Testis (tissue), 3 donors: ENCODE data around the gene YIPF1. TPM values are rescaled to one million over a fixed set of nuclear protein-coding genes. Genes with fewer than 3 reads are reported as not detected.

Source experiments
- DNase-seq: peaks from one replicate; pipeline ENCODE4 v3.0.0-alpha.2; 2019
- H3K27ac ChIP-seq, 2 donors: fragments of 200-600 bp; sonication (generic); one replicate each; pipeline ENCODE4 v1.5.1; 2019
- H3K27me3 ChIP-seq: fragments of 200-600 bp; sonication (generic); one replicate; pipeline ENCODE4 v1.5.1; 2019
- H3K36me3 ChIP-seq: fragments of 200-600 bp; sonication (generic); one replicate; pipeline ENCODE4 v1.5.1; 2017; ENCODE audit warnings: low read depth; ENCODE audit errors: missing control alignments
- H3K4me1 ChIP-seq: fragments of 200-600 bp; sonication (generic); one replicate; pipeline ENCODE4 v1.5.1; 2019
- H3K4me3 ChIP-seq, 2 donors: fragments of 200-600 bp; sonication (generic); one replicate each; pipeline ENCODE4 v1.5.1; 2017 to 2019
- H3K9me3 ChIP-seq: fragments of 200-600 bp; sonication (generic); one replicate; pipeline ENCODE4 v1.5.1; 2017
- CTCF ChIP-seq, 3 experiments: fragments of 450-650 bp in 2 of 3; fragments of 200-600 bp in 1 of 3; sonication (generic) in 1 of 3; IDR thresholded peaks; one replicate each; pipeline ENCODE4 v1.5.1; 2016 to 2019; ENCODE audit warnings: antibody characterized with exemption in 3 of 3, mild to moderate bottlenecking in 2 of 3, moderate library complexity in 1 of 3
- POLR2A ChIP-seq: fragments of 450-650 bp; IDR thresholded peaks from one replicate; pipeline ENCODE4 v1.6.1; 2017; ENCODE audit warnings: antibody characterized with exemption, mild to moderate bottlenecking, moderate library complexity
- WGBS, 2 donors: methylation state at CpG; one replicate each; pipeline ENCODE4 v1.1.5; 2018; 5-methylcytosine and 5-hydroxymethylcytosine counted together
- intact Hi-C: fragments of 100-400 bp; cut with DNase I; formaldehyde crosslinking; loops from one replicate; pipeline ENCODE4 v1.15.1; 2023; ENCODE audit warnings: low total_unique reads
- polyA plus RNA-seq: library from polyadenylated mRNA; stranded (reverse); fragments of 350-450 nt; fragmentation: Illumina TruSeq; extraction: RNeasy Lipid Tissue Mini Kit (QIAGEN cat#74804); gene quantifications from one replicate; pipeline ENCODE4 v1.2.3, GENCODE V29; 2014; ENCODE audit warnings: low read depth, low replicate concordance; ENCODE audit not compliant: insufficient read depth
- total RNA-seq, 2 donors: library from RNA; depleted of rRNA; stranded (reverse); fragments of >200 nt; gene quantifications; one replicate each; pipeline ENCODE4 v1.2.3, GENCODE V29; 2016

YIPF1 gene
- total and polyA plus RNA-seq, 3 donors from 2014 or later = 34.1 to 45.9 (median 35.9) TPM

GRCh38 chr1:53835491-53835890 lies 54.1 kb downstream of the YIPF1 start:
- Histone ChIP-seq H3K9me3 (no peaks in the 10 kb centered on the region), H3K27me3 (no peaks in the 10 kb centered on the region), H3K4me1 (no peaks in the 10 kb centered on the region), H3K36me3 (no peaks in the 10 kb centered on the region), H3K4me3 (no peak overlapping the region), H3K27ac (no peak overlapping the region)
- 92 to 94% methylated on average over 2 of the region's 2 CpGs for WGBS, 2 donors
- intact Hi-C loops = no loop called here
- no peak for DNase-seq
- TF ChIP-seq POLR2A (no peak), CTCF (IDR thresholded peaks at IDR 0.05) (no peak)

- TF ChIP-seq POLR2A (no peak), CTCF (IDR thresholded peaks at IDR 0.05) (no peak)
- intact Hi-C loops = no loop called here
- no peak for DNase-seq
- no peaks in the 10 kb centered on the region for H3K36me3 ChIP-seq
- WGBS, 2 donors = 94 to 96% methylated on average over 11 of the region's 11 CpGs
- H3K27ac ChIP-seq = no peak overlapping the region
- no peaks in the 10 kb centered on the region for H3K4me1 ChIP-seq
- no peaks in the 10 kb centered on the region for H3K27me3 ChIP-seq
- H3K4me3 ChIP-seq = no peak overlapping the region
- H3K9me3 ChIP-seq = no peaks in the 10 kb centered on the region
Measured at GRCh38 chr1:53834776-53835175, 54.8 kb downstream of the YIPF1 start.

GRCh38 chr1:53833393-53833792 lies 56.2 kb downstream of the YIPF1 start:
- no peak for DNase-seq
- WGBS, 2 donors = 95 to 96% methylated on average over 4 of the region's 4 CpGs

GRCh38 chr1:53826367-53826766 lies 63.2 kb downstream of the YIPF1 start:
- H3K27ac ChIP-seq = no peak overlapping the region
- H3K4me1 ChIP-seq = no peaks in the 10 kb centered on the region
- no peak overlapping the region for H3K4me3 ChIP-seq
- H3K9me3 ChIP-seq = no peaks in the 10 kb centered on the region
- no peaks in the 10 kb centered on the region for H3K36me3 ChIP-seq
- no peaks in the 10 kb centered on the region for H3K27me3 ChIP-seq
- WGBS, 2 donors = 97 to 100% methylated on average over 2 of the region's 2 CpGs
- TF ChIP-seq POLR2A (no peak), CTCF (IDR thresholded peaks at IDR 0.05) (no peak)
- DNase-seq = no peak
- intact Hi-C loops = no loop called here

More at GRCh38 chr1:53833393-53833792, 56.2 kb downstream of the YIPF1 start:
- Histone ChIP-seq H3K4me3 (no peak overlapping the region), H3K27ac (no peak overlapping the region), H3K27me3 (no peaks in the 10 kb centered on the region), H3K9me3 (no peaks in the 10 kb centered on the region), H3K36me3 (no peaks in the 10 kb centered on the region), H3K4me1 (no peaks in the 10 kb centered on the region)
- intact Hi-C loops = no loop called here
- TF ChIP-seq CTCF (IDR thresholded peaks at IDR 0.05) (no peak), POLR2A (no peak)

- 94 to 96% methylated on average over 6 of the region's 6 CpGs for WGBS, 2 donors
Measured at GRCh38 chr1:53825306-53825705, 64.3 kb downstream of the YIPF1 start.

More at GRCh38 chr1:53825306-53825705, 64.3 kb downstream of the YIPF1 start:
- TF ChIP-seq POLR2A (no peak), CTCF (IDR thresholded peaks at IDR 0.05) (no peak)
- Histone ChIP-seq H3K4me1 (no peaks in the 10 kb centered on the region), H3K27ac (no peak overlapping the region), H3K36me3 (no peaks in the 10 kb centered on the region), H3K27me3 (no peaks in the 10 kb centered on the region), H3K4me3 (no peak overlapping the region), H3K9me3 (no peaks in the 10 kb centered on the region)
- DNase-seq = no peak
- intact Hi-C loops = no loop called here
